ENCODE measurements around the gene CHD3. TPM values are rescaled to one million over a fixed set of nuclear protein-coding genes. Genes with fewer than 3 reads are reported as not detected.

CHD3 gene
- total RNA-seq, 1 donor, result 111 TPM

DNA sequence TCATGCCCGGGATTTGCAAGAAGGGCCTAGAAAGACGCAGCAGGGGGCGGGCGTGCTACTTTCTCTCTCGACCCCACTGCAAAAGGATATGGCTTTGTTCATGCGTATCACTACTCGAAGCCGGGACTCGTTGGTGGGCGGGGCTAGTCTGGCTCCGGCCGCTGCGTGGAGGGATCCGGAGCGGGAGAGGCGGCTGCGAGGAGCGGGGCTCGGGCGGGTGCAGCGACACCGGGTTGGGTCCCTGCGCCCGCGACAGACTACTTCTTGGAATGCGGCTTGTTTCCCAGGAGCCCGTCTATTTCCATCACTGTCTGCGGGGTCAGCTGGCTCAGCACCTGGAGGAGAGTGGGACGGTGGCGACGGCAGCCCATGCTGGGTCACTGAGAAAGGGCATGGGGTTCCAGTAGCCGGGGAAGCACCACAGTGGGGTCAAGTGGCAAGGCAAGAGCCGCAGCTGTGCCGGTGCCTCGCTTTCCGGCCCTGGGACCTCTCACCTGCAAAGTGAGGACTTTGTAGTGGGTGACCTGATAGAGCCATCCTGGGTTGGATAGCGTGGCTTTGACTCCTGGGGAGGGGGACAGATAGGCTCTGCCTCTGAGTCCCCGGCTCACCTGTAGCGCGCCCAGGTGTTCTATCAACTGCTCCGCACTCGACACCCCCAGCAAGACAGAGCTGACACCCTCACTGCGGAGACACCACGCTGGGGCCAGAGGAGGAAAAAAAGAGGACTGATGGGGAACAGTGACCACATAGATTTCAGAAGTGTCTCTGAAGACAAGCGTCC lies 34.4 kb downstream of the CHD3 start:
- peak; percentile 7 for TF ChIP-seq CTCF (IDR thresholded peaks at IDR 0.05; ENCODE audit: insufficient read depth, low read depth, low read length)

DNA sequence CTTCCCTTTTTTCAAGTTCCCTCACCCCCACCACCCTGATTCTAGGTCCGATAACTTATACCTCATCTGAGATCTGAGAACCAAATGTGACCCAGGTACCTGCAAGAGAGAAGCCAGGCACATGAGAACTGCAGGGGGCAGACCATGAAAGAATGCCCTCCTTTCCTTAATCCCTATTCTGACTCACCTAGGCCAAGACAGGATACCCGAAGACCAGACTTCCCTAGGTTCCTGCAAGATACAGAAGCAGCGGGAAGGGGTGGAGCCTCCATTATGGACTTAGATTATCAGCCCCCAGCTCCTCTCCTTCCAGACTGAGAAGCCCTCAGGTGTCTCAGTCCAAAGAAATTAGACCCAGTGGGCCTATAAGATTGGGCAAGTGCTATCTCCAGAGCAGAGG lies 39.0 kb downstream of the CHD3 start:
- H3K4me3 ChIP-seq (ENCODE audit: low read depth, low read length), result no peak overlapping the region
- no peak for DNase-seq (ENCODE audit: low read depth)
- no peak for TF ChIP-seq CTCF (IDR thresholded peaks at IDR 0.05; ENCODE audit: insufficient read depth, low read depth, low read length)

More for the DNA sequence above, 34.4 kb downstream of the CHD3 start:
- peak; percentile 82 for DNase-seq (ENCODE audit: low read depth)
- peak overlapping the region; percentile 59 for H3K4me3 ChIP-seq (ENCODE audit: low read depth, low read length)

DNA sequence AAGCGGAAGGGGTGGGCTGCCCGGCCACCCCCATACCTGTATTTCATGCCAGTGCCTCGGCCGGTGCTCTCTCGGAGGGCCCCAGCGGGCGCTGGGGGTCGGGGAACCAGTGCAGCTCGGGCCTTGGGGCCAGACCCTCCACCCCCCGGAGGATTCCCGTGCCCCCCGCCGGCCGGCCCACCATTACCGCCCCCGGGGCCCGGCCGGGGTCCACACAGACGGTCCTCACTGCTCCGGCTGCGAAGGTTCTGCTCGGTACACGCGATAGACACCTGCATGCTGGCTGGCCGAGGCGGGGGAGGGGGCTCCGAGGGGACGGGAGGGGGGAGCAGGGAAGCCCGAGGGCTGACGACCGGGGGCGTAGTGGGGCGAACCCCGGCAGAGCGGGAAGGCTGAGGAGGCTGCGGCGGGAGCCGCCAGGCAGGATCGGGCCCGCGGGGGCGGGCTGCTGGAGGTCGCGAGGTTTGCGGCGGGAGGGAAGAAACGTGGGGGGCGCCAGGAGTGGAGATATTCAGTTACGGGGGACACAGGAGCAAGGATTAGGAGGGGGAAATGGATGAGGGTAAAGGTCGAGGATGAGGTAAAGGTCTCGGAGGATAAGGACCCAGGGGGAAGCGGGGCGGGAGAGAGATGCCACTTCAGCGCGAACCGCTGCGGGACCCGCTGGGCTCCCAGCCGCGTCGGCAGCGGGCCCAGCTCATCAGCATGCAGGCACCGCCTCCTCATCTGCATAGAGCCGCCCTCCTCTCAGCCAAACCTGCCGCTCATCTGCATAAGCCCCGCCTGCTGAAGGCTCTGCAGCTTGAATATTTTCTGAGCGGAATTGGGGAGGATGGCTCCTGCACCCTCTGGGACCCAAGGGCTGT lies 40.8 kb downstream of the CHD3 start, which contains the start of gene KCNAB3:
KCNAB3 (minus strand) TSS at position 699 of the 866 bp plus-strand sequence; CDS start at position 278, 421 bp downstream.
- peak; percentile 70 for DNase-seq (ENCODE audit: low read depth)
- peak within 1 kb of the TSS; percentile 58 for H3K4me3 ChIP-seq (ENCODE audit: low read depth, low read length)
- TF ChIP-seq CTCF (IDR thresholded peaks at IDR 0.05; ENCODE audit: insufficient read depth, low read depth, low read length), result no peak

- no peak for DNase-seq (ENCODE audit: low read depth)
- no peak for TF ChIP-seq CTCF (IDR thresholded peaks at IDR 0.05; ENCODE audit: insufficient read depth, low read depth, low read length)
- H3K4me3 ChIP-seq (ENCODE audit: low read depth, low read length), result peak overlapping the region; percentile 89
These were observed 42.4 kb downstream of the CHD3 start for GRCh38 chr17:7930841-7931631.

GRCh38 chr17:7931709-7932482 lies 43.3 kb downstream of the CHD3 start, which contains the start of the genes CNTROB and TRAPPC1:
CNTROB (plus strand) TSS chr17:7932206; CDS start chr17:7933080, 874 bp downstream.
TRAPPC1 (minus strand) TSS chr17:7931946; CDS start chr17:7931829, 117 bp downstream.
- no peak for TF ChIP-seq CTCF (IDR thresholded peaks at IDR 0.05; ENCODE audit: insufficient read depth, low read depth, low read length)
- H3K4me3 ChIP-seq (ENCODE audit: low read depth, low read length), result peak within 1 kb of the TSS; percentile 89
- DNase-seq (ENCODE audit: low read depth), result peak; percentile 99
